ENCODE results near the gene CGB8.

GRCh38 chr19:49071860-49072547 lies 23.1 kb upstream of the CGB8 start:
- no peak for TF ChIP-seq POLR2A (IDR thresholded peaks at IDR 0.05)
- no peak for TF ChIP-seq CTCF (IDR thresholded peaks at IDR 0.05)
